Urothelium cell line (cell line): Measurements from ENCODE around the gene KLF5.
A peak's percentile ranks its signal among the peaks of the same experiment; 100 is the strongest.
"Not testable (repeated sequence)": the region's sequence is repeated elsewhere in the genome, so short reads cannot be mapped to it uniquely, and the experiment has no call there.

Source experiments
- DNase-seq: peaks from one replicate; pipeline ENCODE4 v3.0.0; 2011; ENCODE audit warnings: low spot score, mixed read lengths
- FAIRE-seq: peaks from 2 replicates; lab custom pipeline; 2011; peaks lifted over from hg19 to GRCh38; lab: Jason Lieb, UNC

KLF5 gene

GRCh38 chr13:73082471-73082870, 23.7 kb downstream of the KLF5 start:
- FAIRE-seq (no peak), DNase-seq (no peak)

- no peak for FAIRE-seq
- DNase-seq: no peak
Observed at GRCh38 chr13:73082895-73083294, 24.1 kb downstream of the KLF5 start.

GRCh38 chr13:73088332-73088935, 29.6 kb downstream of the KLF5 start:
- no peak for FAIRE-seq
- no peak for DNase-seq

GRCh38 chr13:73089213-73089612, 30.4 kb downstream of the KLF5 start:
- FAIRE-seq: no peak
- no peak for DNase-seq

- FAIRE-seq (no peak), DNase-seq (peak; percentile 84)
Observed at GRCh38 chr13:73090116-73090822, 31.5 kb downstream of the KLF5 start.

- DNase-seq (no peak), FAIRE-seq (no peak)
Observed at GRCh38 chr13:73090823-73091187, 32.0 kb downstream of the KLF5 start.

DNA sequence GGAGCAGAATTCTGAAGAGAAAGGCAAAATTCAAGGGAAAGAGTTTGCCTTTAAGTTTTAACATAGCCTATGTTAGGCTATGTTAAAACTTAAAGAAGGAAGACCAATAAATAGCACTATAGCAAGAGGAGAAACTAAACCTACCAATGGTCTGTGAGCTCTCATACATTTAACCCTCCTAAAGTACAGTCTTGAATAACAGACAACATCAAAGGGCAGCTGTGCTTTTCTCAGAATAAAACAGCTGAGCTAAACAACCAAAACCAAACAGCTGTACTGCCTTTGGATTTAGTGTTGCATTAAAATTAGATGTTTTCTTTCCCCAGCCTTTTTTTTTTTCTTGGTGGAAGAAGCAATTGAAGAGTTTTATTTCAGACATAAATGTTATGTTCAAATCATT, 34.0 kb downstream of the KLF5 start:
- FAIRE-seq (no peak), DNase-seq (no peak)

DNA sequence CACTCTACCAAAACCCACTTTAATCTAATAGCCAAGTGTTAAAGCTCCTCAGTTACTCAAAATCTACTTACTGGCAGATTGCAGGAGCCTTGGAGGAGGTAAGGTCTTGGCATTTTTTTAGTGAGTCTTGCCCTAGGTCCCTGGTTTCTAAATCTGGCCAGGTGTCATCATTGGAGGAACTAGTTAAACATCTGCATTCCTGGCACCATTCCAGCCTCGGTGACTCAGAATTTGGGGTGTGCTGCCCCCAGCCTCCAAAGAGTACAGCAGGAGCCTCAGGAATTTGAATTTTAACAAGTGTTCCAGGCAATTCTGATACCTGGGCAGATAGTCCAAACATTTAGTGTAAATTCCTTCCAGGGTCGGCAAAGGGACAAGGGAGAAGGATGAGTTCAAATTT, 37.4 kb downstream of the KLF5 start:
- no peak for FAIRE-seq

DNA sequence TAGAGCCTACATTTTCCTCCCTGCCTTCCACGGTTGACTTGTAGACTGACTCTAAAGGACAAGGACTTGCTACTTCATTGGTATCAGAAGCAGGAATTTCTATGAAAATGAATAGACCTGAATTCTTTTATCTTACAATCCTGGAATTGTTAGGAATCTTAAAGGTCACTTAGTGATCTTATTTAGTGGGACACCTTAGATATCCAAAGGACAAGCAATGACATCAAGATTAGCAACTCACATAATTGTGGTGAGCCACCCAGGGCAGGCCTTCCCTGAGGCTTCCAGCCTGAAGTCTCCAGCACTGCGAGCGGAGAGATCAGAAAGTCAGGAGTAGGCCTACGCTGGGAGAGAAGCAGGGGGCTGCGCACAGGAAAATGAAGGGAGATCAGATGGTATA, 37.8 kb downstream of the KLF5 start:
- DNase-seq (no peak), FAIRE-seq (no peak)

More for the DNA sequence above, 37.4 kb downstream of the KLF5 start:
- peak; percentile 66 for DNase-seq

DNA sequence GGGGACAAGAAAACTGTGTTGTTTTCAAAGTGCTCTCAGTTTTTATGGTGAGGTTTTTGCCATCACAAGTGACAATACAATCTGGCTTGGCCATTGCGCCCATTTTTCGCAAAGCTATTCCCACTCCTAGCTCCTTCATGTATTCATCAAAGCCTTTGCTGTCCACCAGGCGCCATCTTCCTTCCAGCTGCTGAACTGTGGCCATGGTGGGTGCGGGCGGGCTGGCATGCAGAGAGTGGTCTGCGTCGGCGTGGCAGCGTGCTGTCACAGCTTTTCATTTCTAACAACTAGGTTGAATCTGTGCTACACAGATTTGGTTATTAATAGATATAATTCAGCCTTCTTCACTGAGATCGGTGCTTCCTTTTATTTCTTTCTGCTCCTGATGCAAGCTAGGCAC, 42.0 kb downstream of the KLF5 start:
- not testable (repeated sequence) for FAIRE-seq, DNase-seq

DNA sequence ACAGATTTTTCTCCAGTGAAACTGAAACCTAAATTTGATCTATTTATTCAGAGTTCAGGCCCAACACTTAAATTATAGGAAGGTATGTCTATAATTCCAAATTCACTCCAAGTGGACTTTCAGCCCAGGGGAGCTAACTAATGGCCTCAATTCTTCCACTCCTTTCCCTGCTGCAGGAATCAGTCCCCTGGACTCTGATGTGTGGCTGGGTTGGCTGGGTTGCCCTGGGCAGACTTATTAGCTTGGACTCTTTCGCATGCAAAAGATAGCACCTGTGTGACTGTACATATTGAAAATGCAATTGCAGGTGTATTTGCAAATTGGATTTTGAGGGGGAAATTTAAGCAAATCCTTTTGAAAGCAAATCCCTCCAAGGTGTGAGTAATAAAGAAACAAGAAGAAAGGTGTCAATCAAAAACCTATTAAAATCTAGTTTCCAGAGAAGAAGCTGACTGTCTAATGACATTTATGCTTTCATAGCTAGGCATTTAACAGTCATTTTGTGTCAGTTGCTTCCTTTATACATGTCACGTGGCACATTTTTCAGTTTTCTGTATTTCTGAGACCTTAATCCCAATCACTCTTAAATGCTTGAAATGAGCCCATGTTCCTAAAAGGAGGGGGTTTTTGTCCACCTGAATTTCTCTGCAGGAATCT, 42.7 kb downstream of the KLF5 start:
- no peak for FAIRE-seq

GRCh38 chr13:73103238-73103637, 44.4 kb downstream of the KLF5 start:
- no peak for FAIRE-seq

More for the DNA sequence above, 42.7 kb downstream of the KLF5 start:
- DNase-seq: no peak

GRCh38 chr13:73106513-73107178, 47.8 kb downstream of the KLF5 start:
- no peak for FAIRE-seq
- no peak for DNase-seq

More at GRCh38 chr13:73103238-73103637, 44.4 kb downstream of the KLF5 start:
- no peak for DNase-seq

- FAIRE-seq: no peak
Observed at GRCh38 chr13:73107481-73107880, 48.7 kb downstream of the KLF5 start.

DNA sequence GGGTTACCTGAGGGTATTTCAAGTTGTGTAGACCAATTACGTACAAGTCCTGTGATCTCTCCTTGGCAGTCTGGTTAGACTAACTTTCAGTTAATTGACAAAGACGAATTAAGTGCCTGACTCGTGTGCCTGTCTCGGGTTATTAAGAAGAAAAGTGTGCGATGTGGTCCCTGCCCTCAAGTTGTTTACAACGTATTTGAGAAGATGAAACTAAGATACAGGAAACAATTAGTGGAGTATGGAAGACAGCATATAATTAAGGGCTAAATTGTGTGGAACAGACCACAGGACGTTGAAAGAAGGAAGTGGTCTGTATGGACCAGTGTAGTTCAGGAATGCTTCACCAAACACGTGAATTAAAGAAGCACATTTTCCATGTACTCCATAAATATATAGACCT, 49.2 kb downstream of the KLF5 start:
- FAIRE-seq (no peak), DNase-seq (no peak)

More at GRCh38 chr13:73107481-73107880, 48.7 kb downstream of the KLF5 start:
- DNase-seq: no peak

GRCh38 chr13:73109288-73109899, 50.6 kb downstream of the KLF5 start:
- FAIRE-seq: no peak
- DNase-seq: no peak

- FAIRE-seq (no peak), DNase-seq (no peak)
Observed at GRCh38 chr13:73109969-73110368, 51.2 kb downstream of the KLF5 start.

DNA sequence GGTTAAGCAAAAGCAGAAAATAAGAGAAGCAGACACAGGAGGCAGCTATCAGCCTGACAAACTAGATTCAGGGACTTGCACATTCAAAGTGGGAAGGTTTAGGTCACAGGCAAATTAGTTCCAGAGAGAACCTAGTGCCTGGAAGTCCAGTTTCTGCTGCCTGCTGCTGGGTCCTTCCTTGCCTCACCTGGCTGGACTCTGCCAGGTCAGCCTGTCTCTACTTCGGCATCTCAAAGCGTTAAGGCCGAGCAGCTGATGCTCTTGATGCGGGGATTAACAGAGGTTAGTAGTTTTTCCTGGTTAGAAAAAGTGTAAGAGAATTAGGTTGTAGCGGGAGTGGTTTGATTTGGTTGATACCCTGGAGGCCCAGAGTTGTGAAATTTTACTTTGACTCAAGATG, 52.0 kb downstream of the KLF5 start:
- FAIRE-seq: no peak
- no peak for DNase-seq

GRCh38 chr13:73111331-73111730, 52.5 kb downstream of the KLF5 start:
- FAIRE-seq (no peak), DNase-seq (no peak)

- no peak for DNase-seq
- FAIRE-seq: no peak
Observed at GRCh38 chr13:73119612-73120011, 60.8 kb downstream of the KLF5 start.
